BLaER1 treated with 17β-estradiol and CSF1 and Interleukin-3, amounts not matched to agents 10 nM and 100 nM (cell line): ENCODE measurements around the gene TM9SF4.
A peak's percentile ranks its signal among the peaks of the same experiment; 100 is the strongest.

Experiments
- H3K27ac ChIP-seq, 11 experiments: shearing (Covaris generic); formaldehyde crosslinking; 2 replicates each; pipeline ENCODE4 v1.8.1; 2022
- H3K27me3 ChIP-seq, 11 experiments: shearing (Covaris generic); formaldehyde crosslinking; 2 replicates each; pipeline ENCODE4 v1.8.1; 2022
- H3K36me3 ChIP-seq, 11 experiments: shearing (Covaris generic); formaldehyde crosslinking; 2 replicates each; pipeline ENCODE4 v1.8.1; 2022
- H3K4me1 ChIP-seq, 10 experiments: shearing (Covaris generic); formaldehyde crosslinking; 2 replicates each; pipeline ENCODE4 v1.8.1; 2022
- H3K4me2 ChIP-seq, 11 experiments: shearing (Covaris generic); formaldehyde crosslinking; 2 replicates each; pipeline ENCODE4 v1.8.1; 2022
- H3K4me3 ChIP-seq, 10 experiments: shearing (Covaris generic); formaldehyde crosslinking; 2 replicates each; pipeline ENCODE4 v1.8.1; 2022
- H3K9ac ChIP-seq, 11 experiments: shearing (Covaris generic); formaldehyde crosslinking; 2 replicates each; pipeline ENCODE4 v1.8.1; 2022
- H3K9me3 ChIP-seq, 11 experiments: shearing (Covaris generic); formaldehyde crosslinking; replicated peaks in 1 of 11; 2 replicates each; pipeline ENCODE4 v1.8.1; 2022
- H4K20me1 ChIP-seq, 11 experiments: shearing (Covaris generic); formaldehyde crosslinking; 2 replicates each; pipeline ENCODE4 v1.8.1; 2022
- Cebpa-rat ChIP-seq, 11 experiments: shearing (Covaris generic); IDR thresholded peaks; 2 replicates each; pipeline ENCODE4 v1.8.1; 2022

TM9SF4 gene

GRCh38 chr20:32079655-32080109 lies 29.8 kb upstream of the TM9SF4 start:
- no peak overlapping the region for H3K4me3 ChIP-seq
- H4K20me1 ChIP-seq = peaks cover 0 to 8% (median 0%) of the 10 kb centered on the region in 11 experiments; a peak in 4 of 22 replicates
- H3K27ac ChIP-seq = peak overlapping the region in 10 of 11 experiments; percentile 12 to 100 (median 65); a peak in 17 of 22 replicates
- no peaks in the 10 kb centered on the region for H3K9me3 ChIP-seq
- peak overlapping the region; percentile 17 to 86 (median 68) for H3K4me2 ChIP-seq
- no peaks in the 10 kb centered on the region for H3K27me3 ChIP-seq
- peak overlapping the region in 4 of 11 experiments; percentile 22 to 76 (median 48); a peak in 6 of 22 replicates for H3K9ac ChIP-seq
- no peak for TF ChIP-seq Cebpa-rat (IDR thresholded peaks at IDR 0.05)
- H3K36me3 ChIP-seq = peaks cover 0 to 99% (median 96%) of the 10 kb centered on the region in 11 experiments; a peak in 17 of 22 replicates
- H3K4me1 ChIP-seq = peaks cover 40 to 100% (median 82%) of the 10 kb centered on the region in 10 experiments

- H3K27me3 ChIP-seq = no peaks in the 10 kb centered on the region
Observed at GRCh38 chr20:32080783-32081182, 28.7 kb upstream of the TM9SF4 start.

DNA sequence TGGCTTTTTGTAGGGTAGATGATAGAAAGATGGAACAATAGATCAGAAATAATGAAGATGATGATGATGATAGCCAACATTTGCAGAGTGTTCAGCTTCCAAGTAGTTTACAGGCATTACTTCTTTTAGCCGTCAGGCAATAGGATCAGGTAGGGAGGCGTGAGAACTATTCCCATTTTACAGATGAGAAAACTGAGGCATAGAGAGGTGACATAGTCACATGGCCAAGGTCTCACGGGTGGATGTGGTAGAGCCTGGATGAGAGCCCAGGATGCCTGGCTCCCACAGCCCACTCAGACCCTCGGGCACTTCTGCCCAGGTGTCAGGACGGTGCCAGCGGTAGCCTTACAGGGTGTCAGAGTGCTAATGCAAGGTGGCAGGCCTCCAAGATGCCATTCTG lies 26.0 kb upstream of the TM9SF4 start:
- H3K4me3 ChIP-seq = no peak overlapping the region; a peak in 1 of 20 replicates
- peak overlapping the region in 3 of 11 experiments; percentile 12 to 56 (median 36); a peak in 5 of 22 replicates for H3K9ac ChIP-seq
- H3K9me3 ChIP-seq = peaks cover 0 to 2% (median 0%) of the 10 kb centered on the region in 11 experiments; a peak in 2 of 22 replicates
- H3K27ac ChIP-seq = peak overlapping the region in 4 of 11 experiments; percentile 26 to 100 (median 76); a peak in 5 of 22 replicates
- H3K36me3 ChIP-seq = peaks cover 0 to 100% (median 93%) of the 10 kb centered on the region in 11 experiments; a peak in 16 of 22 replicates
- H4K20me1 ChIP-seq = peaks cover 0 to 25% (median 0%) of the 10 kb centered on the region in 11 experiments; a peak in 4 of 22 replicates
- TF ChIP-seq Cebpa-rat (IDR thresholded peaks at IDR 0.05) = no peak
- peaks cover 39 to 100% (median 81%) of the 10 kb centered on the region in 10 experiments for H3K4me1 ChIP-seq
- H3K27me3 ChIP-seq = no peaks in the 10 kb centered on the region
- peak overlapping the region in 5 of 11 experiments; percentile 56 to 80 (median 76); a peak in 7 of 22 replicates for H3K4me2 ChIP-seq

More at GRCh38 chr20:32080783-32081182, 28.7 kb upstream of the TM9SF4 start:
- peak overlapping the region in 3 of 11 experiments; percentile 36 to 76 (median 39); a peak in 5 of 22 replicates for H3K9ac ChIP-seq
- peak overlapping the region in 3 of 11 experiments; percentile 90 to 100 (median 100); a peak in 5 of 22 replicates for H3K27ac ChIP-seq
- no peak overlapping the region for H3K4me3 ChIP-seq
- peaks cover 41 to 100% (median 88%) of the 10 kb centered on the region in 10 experiments for H3K4me1 ChIP-seq
- no peak for TF ChIP-seq Cebpa-rat (IDR thresholded peaks at IDR 0.05)
- peaks cover 0 to 99% (median 94%) of the 10 kb centered on the region in 11 experiments; a peak in 16 of 22 replicates for H3K36me3 ChIP-seq
- peak overlapping the region in 8 of 11 experiments; percentile 9 to 86 (median 50); a peak in 13 of 22 replicates for H3K4me2 ChIP-seq
- H4K20me1 ChIP-seq = peaks cover 0 to 18% (median 0%) of the 10 kb centered on the region in 11 experiments; a peak in 4 of 22 replicates
- H3K9me3 ChIP-seq = no peaks in the 10 kb centered on the region

GRCh38 chr20:32087070-32087469 lies 22.4 kb upstream of the TM9SF4 start:
- peak overlapping the region; percentile 24 to 100 (median 48); a peak in 18 of 22 replicates for H3K27ac ChIP-seq
- TF ChIP-seq Cebpa-rat (IDR thresholded peaks at IDR 0.05) = no peak
- peaks cover 0 to 9% (median 0%) of the 10 kb centered on the region in 11 experiments; a peak in 2 of 22 replicates for H3K9me3 ChIP-seq
- peak overlapping the region in 7 of 11 experiments; percentile 11 to 64 (median 30); a peak in 8 of 22 replicates for H3K9ac ChIP-seq
- H3K36me3 ChIP-seq = peaks cover 0 to 100% (median 90%) of the 10 kb centered on the region in 11 experiments; a peak in 17 of 22 replicates
- H3K27me3 ChIP-seq = no peaks in the 10 kb centered on the region
- peaks cover 0 to 50% (median 0%) of the 10 kb centered on the region in 11 experiments; a peak in 5 of 22 replicates for H4K20me1 ChIP-seq
- H3K4me1 ChIP-seq = peaks cover 22 to 100% (median 78%) of the 10 kb centered on the region in 10 experiments
- H3K4me2 ChIP-seq = peak overlapping the region; percentile 56 to 80 (median 65)
- H3K4me3 ChIP-seq = no peak overlapping the region; a peak in 1 of 20 replicates

DNA sequence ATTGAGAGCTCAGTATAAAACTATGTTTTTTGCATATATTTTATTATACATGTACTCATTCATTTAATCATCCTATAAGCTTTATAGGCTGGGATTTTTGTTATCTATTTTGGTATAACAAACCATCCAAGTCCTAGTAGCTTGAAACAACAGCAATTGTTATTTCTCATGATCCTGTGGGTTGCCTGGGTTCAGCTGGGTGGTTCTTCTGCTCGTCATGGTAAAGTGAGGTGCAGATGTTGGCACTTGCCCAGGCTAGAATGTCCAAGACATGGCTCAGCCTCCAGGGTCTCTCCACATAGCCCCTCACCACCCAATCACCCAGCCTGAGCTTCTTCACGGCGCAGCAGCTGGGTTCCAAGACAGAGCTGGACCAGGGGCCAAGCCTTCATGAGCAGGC lies 20.8 kb upstream of the TM9SF4 start:
- Histone ChIP-seq H3K4me3 (no peak overlapping the region; a peak in 1 of 20 replicates), H3K4me1 (peaks cover 22 to 99% (median 69%) of the 10 kb centered on the region in 10 experiments), H3K4me2 (peak overlapping the region in 6 of 11 experiments; percentile 11 to 80 (median 46); a peak in 10 of 22 replicates), H3K9me3 (peaks cover 0 to 9% (median 0%) of the 10 kb centered on the region in 11 experiments; a peak in 2 of 22 replicates), H3K36me3 (peaks cover 0 to 100% (median 90%) of the 10 kb centered on the region in 11 experiments; a peak in 17 of 22 replicates), H4K20me1 (peaks cover 0 to 62% (median 0%) of the 10 kb centered on the region in 11 experiments; a peak in 5 of 22 replicates), H3K9ac (peak overlapping the region in 5 of 11 experiments; percentile 4 to 68 (median 43); a peak in 3 of 22 replicates), H3K27me3 (no peaks in the 10 kb centered on the region), H3K27ac (peak overlapping the region in 3 of 11 experiments; percentile 43 to 100 (median 70); a peak in 4 of 22 replicates)
- TF ChIP-seq Cebpa-rat (IDR thresholded peaks at IDR 0.05) = no peak

DNA sequence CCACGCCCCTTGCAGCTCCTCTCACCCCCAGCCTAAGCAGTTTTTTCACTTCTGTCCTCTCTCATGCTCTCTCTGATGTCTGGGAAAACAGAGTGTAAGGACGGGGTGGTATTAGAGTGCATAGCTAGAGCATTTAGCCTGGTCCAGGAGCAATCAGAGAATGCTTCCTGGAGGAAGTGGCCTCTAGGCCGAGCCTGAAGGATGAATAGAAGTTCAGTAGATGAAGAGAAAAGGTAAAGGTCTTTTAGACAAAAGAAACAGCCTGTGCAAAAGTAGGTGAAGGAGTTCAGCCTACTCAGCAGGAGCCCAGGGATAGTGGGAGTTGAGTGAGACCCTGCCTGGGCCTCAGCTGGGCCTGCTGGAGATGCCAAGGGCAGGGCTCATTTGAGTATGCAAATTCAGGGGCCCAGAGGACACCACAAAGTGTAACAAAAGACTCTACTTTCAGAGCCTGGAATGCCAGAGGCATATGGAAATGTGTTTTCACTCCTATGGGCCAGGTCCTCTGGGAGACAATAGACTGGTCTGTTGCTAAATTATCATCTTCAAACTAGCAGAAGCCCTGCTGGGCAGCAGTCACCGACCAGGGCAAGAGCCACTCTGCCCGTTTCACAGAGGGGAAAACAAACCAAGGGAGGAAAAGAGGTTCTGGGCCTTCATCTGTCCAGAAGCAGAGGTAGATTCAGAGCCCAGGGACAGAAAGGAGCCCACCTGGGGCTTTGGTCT lies 19.7 kb upstream of the TM9SF4 start:
- H3K9ac ChIP-seq = peak overlapping the region in 9 of 11 experiments; percentile 15 to 68 (median 37); a peak in 10 of 22 replicates
- no peak for TF ChIP-seq Cebpa-rat (IDR thresholded peaks at IDR 0.05)
- peaks cover 22 to 95% (median 61%) of the 10 kb centered on the region in 10 experiments for H3K4me1 ChIP-seq
- peak overlapping the region in 8 of 11 experiments; percentile 3 to 100 (median 29); a peak in 10 of 22 replicates for H3K27ac ChIP-seq
- H3K9me3 ChIP-seq = peaks cover 0 to 9% (median 0%) of the 10 kb centered on the region in 11 experiments; a peak in 2 of 22 replicates
- H3K4me2 ChIP-seq = peak overlapping the region in 7 of 11 experiments; percentile 8 to 80 (median 27); a peak in 11 of 22 replicates
- H3K27me3 ChIP-seq = no peaks in the 10 kb centered on the region
- no peak overlapping the region; a peak in 1 of 20 replicates for H3K4me3 ChIP-seq
- H4K20me1 ChIP-seq = peaks cover 0 to 66% (median 0%) of the 10 kb centered on the region in 11 experiments; a peak in 5 of 22 replicates
- H3K36me3 ChIP-seq = peaks cover 0 to 100% (median 87%) of the 10 kb centered on the region in 11 experiments; a peak in 17 of 22 replicates

DNA sequence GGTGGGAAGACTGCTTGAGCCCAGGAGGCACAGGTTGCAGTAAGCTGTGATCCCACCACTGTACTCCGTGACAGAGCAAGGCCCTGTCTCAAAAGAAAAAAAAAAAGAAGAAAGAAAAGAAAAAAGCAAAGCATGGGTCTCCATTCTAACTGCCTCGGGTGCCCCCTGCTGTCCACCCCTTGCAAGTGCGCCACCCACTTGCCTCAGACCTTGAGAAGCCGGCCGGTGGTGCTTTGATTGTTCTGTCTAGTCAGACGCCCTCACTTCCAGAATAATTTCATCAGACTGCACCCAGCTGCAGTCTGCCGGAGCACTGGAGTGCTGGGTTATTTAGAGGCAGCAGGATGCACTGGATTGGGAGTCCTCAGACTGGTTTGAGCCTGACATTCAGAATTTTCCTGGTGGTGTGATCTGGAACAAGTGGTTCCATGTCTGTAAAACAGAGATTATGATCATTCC lies 17.6 kb upstream of the TM9SF4 start:
- peak overlapping the region in 5 of 11 experiments; percentile 12 to 68 (median 48); a peak in 8 of 22 replicates for H3K9ac ChIP-seq
- TF ChIP-seq Cebpa-rat (IDR thresholded peaks at IDR 0.05) = no peak
- H4K20me1 ChIP-seq = peaks cover 0 to 66% (median 0%) of the 10 kb centered on the region in 11 experiments; a peak in 7 of 22 replicates
- peaks cover 0 to 100% (median 93%) of the 10 kb centered on the region in 11 experiments; a peak in 17 of 22 replicates for H3K36me3 ChIP-seq
- peaks cover 0 to 9% (median 0%) of the 10 kb centered on the region in 11 experiments; a peak in 2 of 22 replicates for H3K9me3 ChIP-seq
- H3K4me2 ChIP-seq = peak overlapping the region in 8 of 11 experiments; percentile 5 to 80 (median 34); a peak in 9 of 22 replicates
- no peaks in the 10 kb centered on the region for H3K27me3 ChIP-seq
- H3K4me1 ChIP-seq = peaks cover 7 to 74% (median 40%) of the 10 kb centered on the region in 10 experiments
- peak overlapping the region in 8 of 11 experiments; percentile 13 to 100 (median 32); a peak in 9 of 22 replicates for H3K27ac ChIP-seq
- no peak overlapping the region for H3K4me3 ChIP-seq

- Histone ChIP-seq H3K4me3 (no peak overlapping the region), H3K27me3 (no peaks in the 10 kb centered on the region), H3K4me1 (peaks cover 0 to 8% (median 0%) of the 10 kb centered on the region in 10 experiments; a peak in 1 of 20 replicates), H3K27ac (no peak overlapping the region), H3K9ac (no peak overlapping the region), H3K9me3 (no peaks in the 10 kb centered on the region), H3K36me3 (peaks cover 0 to 100% (median 96%) of the 10 kb centered on the region in 11 experiments; a peak in 18 of 22 replicates), H3K4me2 (no peak overlapping the region), H4K20me1 (peaks cover 0 to 97% (median 19%) of the 10 kb centered on the region in 11 experiments; a peak in 9 of 22 replicates)
- TF ChIP-seq Cebpa-rat (IDR thresholded peaks at IDR 0.05) = no peak
Observed at GRCh38 chr20:32098786-32099185, 10.7 kb upstream of the TM9SF4 start.
